ENCODE measurements around the gene GATA2. TPM values are rescaled to one million over a fixed set of nuclear protein-coding genes. Genes with fewer than 3 reads are reported as not detected.

The GATA2 gene
- total and polyA plus RNA-seq, 4 donors: 2.1 to 39.5 (median 8.0) TPM

DNA sequence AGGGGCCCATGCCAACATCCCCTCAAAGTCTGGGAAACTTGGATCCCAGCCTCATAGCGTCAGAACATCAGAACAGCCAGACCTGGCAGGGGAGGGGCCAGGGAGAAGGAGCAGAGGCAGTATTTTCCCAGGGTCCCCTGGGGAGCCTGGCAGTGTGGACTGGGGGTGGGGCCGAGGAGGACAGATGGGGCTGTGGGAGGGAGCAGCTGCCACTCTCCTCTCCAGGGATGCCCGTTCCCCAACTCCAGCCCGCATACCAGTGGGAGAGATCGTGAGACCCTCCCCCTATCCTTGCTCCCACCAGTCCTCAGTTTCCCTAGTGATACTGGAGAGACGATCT is 19.9 kb downstream of the GATA2 start:
- no peaks in the 10 kb centered on the region for H3K4me1 ChIP-seq (ENCODE audit: control insufficient read depth in 1 of 2, insufficient read depth in 2 of 2, low read length in 2 of 2)
- intact Hi-C loops (cut with DNase I): no loop called here
- H3K27me3 ChIP-seq (ENCODE audit: control insufficient read depth in 1 of 2, insufficient read depth in 2 of 2, low read length in 1 of 2): no peaks in the 10 kb centered on the region
- no peak for ATAC-seq (ENCODE audit: low FRiP score)
- H3K36me3 ChIP-seq (ENCODE audit: control insufficient read depth in 1 of 2, insufficient read depth in 2 of 2, low read length in 1 of 2): no peaks in the 10 kb centered on the region
- H3K27ac ChIP-seq (ENCODE audit: low read depth in 1 of 2, low read length in 2 of 2): no peak overlapping the region
- no peak for DNase-seq
- H3K9me3 ChIP-seq (ENCODE audit: control insufficient read depth, low read length): no peaks in the 10 kb centered on the region
- WGBS, 2 donors: 17 to 24% methylated on average over 6 of the region's 6 CpGs
- no peak overlapping the region for H3K4me3 ChIP-seq (ENCODE audit: low read length in 2 of 2)

DNA sequence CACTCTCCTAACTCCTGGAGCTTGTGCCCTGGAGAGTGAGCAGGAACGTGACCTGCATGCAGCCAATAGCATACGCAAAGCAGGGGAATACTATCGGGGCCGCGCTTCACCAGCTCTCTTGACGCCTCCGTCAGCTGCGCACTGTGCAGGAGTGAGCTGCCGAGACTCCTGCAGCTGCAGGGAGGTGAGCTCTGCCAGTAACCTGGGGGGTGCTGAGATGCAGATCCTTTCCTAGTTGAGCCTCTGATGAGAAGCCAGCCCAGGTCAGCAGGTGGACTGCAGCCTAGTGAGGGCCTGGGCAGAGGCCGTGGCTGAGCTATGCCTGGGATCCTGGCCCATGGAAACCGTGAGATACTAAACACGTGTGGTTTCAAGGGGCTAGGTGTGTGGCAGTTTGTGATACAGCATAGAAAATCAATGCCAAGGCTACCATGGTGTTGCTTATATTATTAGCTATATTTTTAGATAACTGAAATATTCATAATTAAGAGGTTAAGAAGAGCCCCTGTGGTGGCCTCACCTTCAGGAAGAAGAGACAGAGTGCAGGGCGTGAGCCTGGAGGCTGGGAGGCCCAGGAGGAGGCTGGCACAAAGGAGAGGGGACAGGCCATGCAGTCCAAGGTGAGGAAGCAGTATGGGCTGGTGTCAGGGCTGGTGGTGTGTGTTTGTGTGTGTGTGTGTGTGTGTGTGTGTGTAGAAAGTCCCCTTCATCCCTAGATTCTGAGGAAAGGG is 20.4 kb downstream of the GATA2 start:
- H3K27ac ChIP-seq (ENCODE audit: low read depth in 1 of 2, low read length in 2 of 2): no peak overlapping the region
- H3K9me3 ChIP-seq (ENCODE audit: control insufficient read depth, low read length): no peaks in the 10 kb centered on the region
- H3K4me1 ChIP-seq (ENCODE audit: control insufficient read depth in 1 of 2, insufficient read depth in 2 of 2, low read length in 2 of 2): no peaks in the 10 kb centered on the region
- no peak for ATAC-seq (ENCODE audit: low FRiP score)
- H3K4me3 ChIP-seq (ENCODE audit: low read length in 2 of 2): no peak overlapping the region
- intact Hi-C loops (cut with DNase I): no loop called here
- no peaks in the 10 kb centered on the region for H3K27me3 ChIP-seq (ENCODE audit: control insufficient read depth in 1 of 2, insufficient read depth in 2 of 2, low read length in 1 of 2)
- no peak for DNase-seq
- H3K36me3 ChIP-seq (ENCODE audit: control insufficient read depth in 1 of 2, insufficient read depth in 2 of 2, low read length in 1 of 2): no peaks in the 10 kb centered on the region
- 89 to 92% methylated on average over 13 of the region's 13 CpGs for WGBS, 2 donors

DNA sequence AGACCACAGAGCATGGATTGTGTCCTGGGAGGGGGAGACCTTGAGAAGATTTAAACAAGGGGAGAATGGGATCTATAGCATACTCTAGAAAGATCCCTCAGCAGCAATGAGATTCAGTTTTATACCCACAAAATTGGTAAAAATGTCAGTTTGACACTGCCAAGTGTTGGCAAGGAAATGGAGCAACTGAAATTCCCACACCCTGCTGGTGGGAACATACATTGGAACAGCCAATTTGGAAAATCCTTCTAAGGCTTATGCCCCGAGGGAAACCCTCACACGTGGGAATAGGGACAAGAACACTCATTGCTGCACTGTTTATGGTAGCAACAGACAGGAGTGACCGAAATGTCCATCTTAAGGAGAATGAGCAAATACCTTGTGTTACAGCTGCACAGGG is 21.3 kb downstream of the GATA2 start:
- DNase-seq: no peak
- WGBS, 2 donors: 84 to 85% methylated on average over 3 of the region's 3 CpGs
- Histone ChIP-seq H3K27ac (ENCODE audit: low read depth in 1 of 2, low read length in 2 of 2) (no peak overlapping the region), H3K9me3 (ENCODE audit: control insufficient read depth, low read length) (no peaks in the 10 kb centered on the region), H3K36me3 (ENCODE audit: control insufficient read depth in 1 of 2, insufficient read depth in 2 of 2, low read length in 1 of 2) (no peaks in the 10 kb centered on the region), H3K27me3 (ENCODE audit: control insufficient read depth in 1 of 2, insufficient read depth in 2 of 2, low read length in 1 of 2) (no peaks in the 10 kb centered on the region), H3K4me3 (ENCODE audit: low read length in 2 of 2) (no peak overlapping the region), H3K4me1 (ENCODE audit: control insufficient read depth in 1 of 2, insufficient read depth in 2 of 2, low read length in 2 of 2) (no peaks in the 10 kb centered on the region)
- no peak for ATAC-seq (ENCODE audit: low FRiP score)
- intact Hi-C loops (cut with DNase I): no loop called here

DNA sequence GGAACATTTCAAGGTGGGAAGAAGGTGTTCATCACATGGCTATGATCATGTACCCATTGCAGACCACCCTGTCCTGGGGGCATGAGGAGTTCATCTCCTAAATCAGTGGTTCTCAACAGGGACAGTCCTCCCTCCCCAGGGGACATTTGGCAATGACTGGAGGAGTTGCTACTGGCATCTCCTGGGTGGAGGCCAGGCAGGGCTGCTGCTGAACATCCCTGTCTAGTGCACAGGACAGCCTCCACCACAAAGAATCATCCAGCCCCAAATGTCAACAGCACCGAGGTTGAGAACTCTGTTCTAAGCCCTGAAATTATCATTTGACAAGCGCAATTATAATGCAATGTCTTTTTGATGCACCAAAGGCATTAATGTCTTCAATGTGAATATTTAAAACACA is 21.9 kb downstream of the GATA2 start:
- no peaks in the 10 kb centered on the region for H3K4me1 ChIP-seq (ENCODE audit: control insufficient read depth in 1 of 2, insufficient read depth in 2 of 2, low read length in 2 of 2)
- no peak overlapping the region for H3K4me3 ChIP-seq (ENCODE audit: low read length in 2 of 2)
- intact Hi-C loops (cut with DNase I): no loop called here
- no peaks in the 10 kb centered on the region for H3K9me3 ChIP-seq (ENCODE audit: control insufficient read depth, low read length)
- no peak for ATAC-seq (ENCODE audit: low FRiP score)
- WGBS, 2 donors: 81 to 91% methylated on average over 2 of the region's 2 CpGs
- H3K27me3 ChIP-seq (ENCODE audit: control insufficient read depth in 1 of 2, insufficient read depth in 2 of 2, low read length in 1 of 2): no peaks in the 10 kb centered on the region
- H3K27ac ChIP-seq (ENCODE audit: low read depth in 1 of 2, low read length in 2 of 2): no peak overlapping the region
- no peaks in the 10 kb centered on the region for H3K36me3 ChIP-seq (ENCODE audit: control insufficient read depth in 1 of 2, insufficient read depth in 2 of 2, low read length in 1 of 2)
- no peak for DNase-seq

DNA sequence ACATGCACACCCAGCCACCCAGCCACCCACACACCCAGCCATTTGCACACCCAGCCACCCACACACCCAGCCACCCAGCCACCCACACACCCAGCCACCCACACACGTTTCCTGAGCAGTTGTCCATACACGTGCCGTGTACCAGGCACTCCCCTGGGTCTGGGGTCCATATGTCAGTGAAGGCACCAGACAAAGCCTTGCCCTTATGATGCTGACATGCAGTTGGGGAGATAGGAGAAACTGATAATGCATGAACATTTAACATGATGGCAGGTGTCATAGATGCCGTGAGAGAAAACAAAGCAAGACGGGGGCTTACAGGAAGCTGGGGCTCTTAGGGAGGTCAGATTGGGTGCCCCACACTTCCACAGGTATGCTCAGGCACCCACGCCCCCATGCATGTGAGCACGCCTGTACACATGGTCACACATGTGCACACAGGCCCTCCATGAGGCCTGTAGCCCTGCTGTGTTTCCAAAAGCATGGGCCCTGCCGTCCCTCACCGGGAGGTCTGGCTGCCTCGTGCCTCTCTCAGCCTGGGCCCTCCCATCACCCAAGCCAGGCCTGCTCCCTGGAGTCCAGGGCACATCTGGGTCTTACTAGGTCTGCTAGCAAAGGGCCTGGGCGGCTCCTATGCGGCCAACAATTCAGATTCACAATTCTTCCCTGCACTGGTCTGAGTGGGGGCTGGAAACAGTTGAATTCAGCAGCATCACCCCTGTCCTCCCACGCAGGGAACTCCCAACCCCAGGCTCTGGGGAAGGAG is 22.7 kb downstream of the GATA2 start:
- intact Hi-C loops (cut with DNase I): no loop called here
- no peak overlapping the region for H3K27ac ChIP-seq (ENCODE audit: low read depth in 1 of 2, low read length in 2 of 2)
- H3K27me3 ChIP-seq (ENCODE audit: control insufficient read depth in 1 of 2, insufficient read depth in 2 of 2, low read length in 1 of 2): no peaks in the 10 kb centered on the region
- no peak for ATAC-seq (ENCODE audit: low FRiP score)
- WGBS, 2 donors: 78 to 79% methylated on average over 13 of the region's 13 CpGs
- H3K9me3 ChIP-seq (ENCODE audit: control insufficient read depth, low read length): no peaks in the 10 kb centered on the region
- no peak overlapping the region for H3K4me3 ChIP-seq (ENCODE audit: low read length in 2 of 2)
- no peaks in the 10 kb centered on the region for H3K4me1 ChIP-seq (ENCODE audit: control insufficient read depth in 1 of 2, insufficient read depth in 2 of 2, low read length in 2 of 2)
- DNase-seq: no peak
- H3K36me3 ChIP-seq (ENCODE audit: control insufficient read depth in 1 of 2, insufficient read depth in 2 of 2, low read length in 1 of 2): no peaks in the 10 kb centered on the region

DNA sequence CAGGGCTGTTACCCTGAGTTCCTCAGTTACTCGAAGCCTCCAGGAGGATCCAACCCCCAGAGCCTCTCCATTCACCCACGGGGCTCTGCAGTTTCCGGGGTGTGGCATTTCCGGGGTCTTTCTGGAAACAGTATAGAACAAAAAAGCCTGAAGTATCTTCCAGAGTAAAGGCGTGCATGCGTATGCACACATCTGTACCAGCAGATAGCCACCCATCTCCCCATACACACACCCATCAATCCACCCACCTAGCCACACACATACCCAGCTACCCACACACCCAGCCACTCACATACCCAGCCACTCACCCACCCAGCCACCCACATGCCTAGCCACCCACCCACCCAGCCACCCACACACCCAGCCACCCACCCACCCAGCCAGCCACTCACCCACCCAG is 23.4 kb downstream of the GATA2 start:
- no peak overlapping the region for H3K4me3 ChIP-seq (ENCODE audit: low read length in 2 of 2)
- intact Hi-C loops (cut with DNase I): no loop called here
- no peaks in the 10 kb centered on the region for H3K9me3 ChIP-seq (ENCODE audit: control insufficient read depth, low read length)
- ATAC-seq (ENCODE audit: low FRiP score) (no peak), DNase-seq (no peak)
- no peaks in the 10 kb centered on the region for H3K4me1 ChIP-seq (ENCODE audit: control insufficient read depth in 1 of 2, insufficient read depth in 2 of 2, low read length in 2 of 2)
- no peaks in the 10 kb centered on the region for H3K27me3 ChIP-seq (ENCODE audit: control insufficient read depth in 1 of 2, insufficient read depth in 2 of 2, low read length in 1 of 2)
- WGBS, 2 donors: 85 to 88% methylated on average over 6 of the region's 6 CpGs
- H3K36me3 ChIP-seq (ENCODE audit: control insufficient read depth in 1 of 2, insufficient read depth in 2 of 2, low read length in 1 of 2): no peaks in the 10 kb centered on the region
- no peak overlapping the region for H3K27ac ChIP-seq (ENCODE audit: low read depth in 1 of 2, low read length in 2 of 2)

DNA sequence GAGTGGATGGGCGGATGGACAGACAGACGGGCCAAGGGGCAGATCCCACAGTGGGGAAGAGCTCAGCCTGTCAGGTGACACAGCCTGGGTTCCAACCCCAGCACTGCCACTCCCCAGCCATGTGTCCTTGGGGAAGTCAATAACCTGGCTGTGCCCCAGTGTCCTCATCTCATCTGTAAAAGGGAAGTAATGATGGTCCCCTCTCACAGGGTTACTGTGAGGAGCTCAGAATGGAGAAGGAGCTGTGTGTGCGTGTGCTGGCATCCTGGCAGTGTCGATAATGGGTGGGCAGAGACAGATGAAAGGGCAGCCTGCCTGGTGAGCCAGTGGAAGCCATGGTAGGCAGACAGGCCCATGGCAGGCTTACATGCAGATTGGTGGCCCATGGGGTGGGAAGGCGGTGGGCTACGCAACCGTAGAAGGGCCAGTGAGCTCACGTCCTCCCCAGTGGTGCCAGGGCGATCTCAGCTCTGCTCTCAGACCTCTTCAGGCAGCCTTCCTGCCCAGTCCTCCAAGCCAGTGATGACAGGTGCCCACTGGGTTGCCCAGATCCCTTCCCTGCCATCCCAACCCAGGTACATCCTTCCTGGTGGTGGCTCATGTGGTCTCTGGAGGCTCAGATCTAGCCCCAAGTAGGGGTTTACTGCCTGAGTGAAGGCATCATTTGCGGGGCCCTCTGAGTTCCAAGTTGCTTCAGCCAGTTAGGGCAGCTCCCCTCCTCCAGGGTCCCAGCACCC is 24.0 kb downstream of the GATA2 start:
- DNase-seq (no peak), ATAC-seq (ENCODE audit: low FRiP score) (no peak)
- Histone ChIP-seq H3K27me3 (ENCODE audit: control insufficient read depth in 1 of 2, insufficient read depth in 2 of 2, low read length in 1 of 2) (no peaks in the 10 kb centered on the region), H3K4me3 (ENCODE audit: low read length in 2 of 2) (no peak overlapping the region), H3K4me1 (ENCODE audit: control insufficient read depth in 1 of 2, insufficient read depth in 2 of 2, low read length in 2 of 2) (no peaks in the 10 kb centered on the region), H3K36me3 (ENCODE audit: control insufficient read depth in 1 of 2, insufficient read depth in 2 of 2, low read length in 1 of 2) (no peaks in the 10 kb centered on the region), H3K27ac (ENCODE audit: low read depth in 1 of 2, low read length in 2 of 2) (no peak overlapping the region), H3K9me3 (ENCODE audit: control insufficient read depth, low read length) (no peaks in the 10 kb centered on the region)
- intact Hi-C loops (cut with DNase I): no loop called here
- 93 to 95% methylated on average over 8 to 10 of the region's 10 CpGs for WGBS, 2 donors

DNA sequence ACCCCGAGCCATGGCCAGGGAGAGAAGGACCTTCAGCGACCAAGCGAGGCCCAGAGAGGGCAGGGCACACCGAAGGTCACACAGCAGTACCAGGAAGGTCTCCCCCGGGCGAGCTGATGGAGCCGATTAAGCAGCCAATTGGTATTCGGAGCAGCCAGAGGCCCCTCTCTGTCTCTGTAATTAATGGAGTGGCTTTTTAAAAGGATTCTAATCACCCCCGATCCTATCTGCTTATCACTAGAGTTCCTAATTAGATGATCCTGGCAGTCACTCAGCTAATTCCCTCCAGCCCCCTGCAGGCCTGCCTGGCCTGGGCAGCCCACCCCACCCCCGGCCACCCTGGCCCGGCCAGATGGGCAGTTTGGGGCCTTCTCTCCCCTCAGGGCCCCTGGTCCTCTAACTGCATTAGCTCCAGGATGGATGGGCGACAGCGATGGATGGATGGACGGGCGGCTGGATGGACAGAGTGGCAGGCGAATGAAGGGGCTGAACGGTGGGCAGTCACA is 24.7 kb downstream of the GATA2 start:
- Histone ChIP-seq H3K4me1 (ENCODE audit: control insufficient read depth in 1 of 2, insufficient read depth in 2 of 2, low read length in 2 of 2) (no peaks in the 10 kb centered on the region), H3K27me3 (ENCODE audit: control insufficient read depth in 1 of 2, insufficient read depth in 2 of 2, low read length in 1 of 2) (no peaks in the 10 kb centered on the region), H3K36me3 (ENCODE audit: control insufficient read depth in 1 of 2, insufficient read depth in 2 of 2, low read length in 1 of 2) (no peaks in the 10 kb centered on the region), H3K27ac (ENCODE audit: low read depth in 1 of 2, low read length in 2 of 2) (no peak overlapping the region), H3K4me3 (ENCODE audit: low read length in 2 of 2) (no peak overlapping the region), H3K9me3 (ENCODE audit: control insufficient read depth, low read length) (no peaks in the 10 kb centered on the region)
- intact Hi-C loops (cut with DNase I): no loop called here
- WGBS, 2 donors: 90% methylated on average over 17 of the region's 17 CpGs
- DNase-seq: no peak
- no peak for ATAC-seq (ENCODE audit: low FRiP score)
